GM19452 (cell line): Measurements from ENCODE around the gene CCDC167.

Experiments used
- ATAC-seq: cut with Tn5 transposase; IDR thresholded peaks from one replicate; pipeline ENCODE4 v1.9.1; 2021; ENCODE audit not compliant: unreplicated experiment

The CCDC167 gene

GRCh38 chr6:37490536-37491170, 9.0 kb downstream of the CCDC167 start:
- no peak for ATAC-seq

- ATAC-seq, result no peak
Measured at GRCh38 chr6:37489697-37490336, 9.9 kb downstream of the CCDC167 start.

GRCh38 chr6:37488476-37488875, 11.2 kb downstream of the CCDC167 start:
- no peak for ATAC-seq

GRCh38 chr6:37487591-37488380, 11.9 kb downstream of the CCDC167 start:
- ATAC-seq, result no peak

GRCh38 chr6:37486121-37486839, 13.4 kb downstream of the CCDC167 start:
- no peak for ATAC-seq

- no peak for ATAC-seq
Measured at GRCh38 chr6:37485291-37485702, 14.4 kb downstream of the CCDC167 start.

GRCh38 chr6:37484786-37485170, 14.9 kb downstream of the CCDC167 start:
- ATAC-seq, result no peak

- ATAC-seq, result no peak
Measured at GRCh38 chr6:37483917-37484785, 15.5 kb downstream of the CCDC167 start.

- ATAC-seq, result no peak
Measured at GRCh38 chr6:37483252-37483901, 16.3 kb downstream of the CCDC167 start.

- no peak for ATAC-seq
Measured at GRCh38 chr6:37482606-37483251, 17.0 kb downstream of the CCDC167 start.

- ATAC-seq, result no peak
Measured at GRCh38 chr6:37481711-37482605, 17.7 kb downstream of the CCDC167 start.

- no peak for ATAC-seq
Measured at GRCh38 chr6:37480951-37481534, 18.6 kb downstream of the CCDC167 start.

GRCh38 chr6:37480118-37480736, 19.5 kb downstream of the CCDC167 start:
- ATAC-seq, result no peak

GRCh38 chr6:37479266-37479854, 20.3 kb downstream of the CCDC167 start:
- ATAC-seq, result no peak

GRCh38 chr6:37478827-37479226, 20.9 kb downstream of the CCDC167 start:
- no peak for ATAC-seq

GRCh38 chr6:37477656-37478435, 21.8 kb downstream of the CCDC167 start:
- ATAC-seq, result no peak
